ENCODE measurements around the gene ALK. TPM values are rescaled to one million over a fixed set of nuclear protein-coding genes. Genes with fewer than 3 reads are reported as not detected.

ALK gene
- total and polyA plus RNA-seq, 2 donors (not counting 1 experiment from before 2014, with no cell fraction given): under 0.01 to 0.02 TPM

DNA sequence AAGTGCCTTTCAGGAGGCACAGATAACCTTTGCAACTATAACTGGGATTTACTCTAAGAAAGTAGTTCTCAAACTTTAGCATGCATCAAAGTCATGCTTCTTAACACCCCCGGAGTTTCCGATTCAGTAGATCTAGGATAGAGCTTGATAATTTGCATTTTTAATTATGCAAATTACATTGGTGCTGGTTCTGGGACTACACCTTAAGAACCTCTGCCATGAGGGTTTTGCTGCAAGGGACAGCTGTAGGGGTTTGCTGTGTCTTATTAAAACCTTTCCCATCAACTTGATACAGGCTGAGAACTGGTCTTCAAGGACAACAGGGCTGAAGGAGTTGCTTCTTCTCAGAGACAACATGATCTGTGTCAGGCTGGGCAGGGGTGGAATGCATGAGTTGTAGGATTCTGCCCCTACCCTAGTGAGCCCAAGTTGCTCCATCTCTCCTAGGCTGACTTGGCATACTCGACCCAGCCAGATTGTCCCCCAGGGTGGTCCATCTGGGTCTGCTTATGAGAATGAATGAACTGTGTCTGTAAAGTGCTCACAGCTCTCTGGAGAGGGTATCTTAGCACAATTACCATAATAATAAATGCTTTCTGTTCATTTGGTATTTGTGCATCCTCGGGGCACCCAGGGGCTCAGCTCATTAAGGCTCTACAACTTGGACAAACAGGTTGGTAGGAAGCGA, 573.5 kb downstream of the ALK start:
- no peak overlapping the region for H3K4me3 ChIP-seq (replicated peaks in 1 of 4; ENCODE audit: control extremely low read depth in 1 of 4, insufficient read depth in 1 of 4, low read depth in 3 of 4, low read length in 4 of 4)
- no peak overlapping the region for H3K9ac ChIP-seq (ENCODE audit: insufficient read depth, low read length)
- H3K79me2 ChIP-seq (ENCODE audit: control insufficient read depth, insufficient read depth, low read length): no peaks in the 10 kb centered on the region
- no peak for TF ChIP-seq EZH2 (IDR thresholded peaks at IDR 0.05; ENCODE audit: low read length, missing control alignments)
- TF ChIP-seq, protein P1, sequence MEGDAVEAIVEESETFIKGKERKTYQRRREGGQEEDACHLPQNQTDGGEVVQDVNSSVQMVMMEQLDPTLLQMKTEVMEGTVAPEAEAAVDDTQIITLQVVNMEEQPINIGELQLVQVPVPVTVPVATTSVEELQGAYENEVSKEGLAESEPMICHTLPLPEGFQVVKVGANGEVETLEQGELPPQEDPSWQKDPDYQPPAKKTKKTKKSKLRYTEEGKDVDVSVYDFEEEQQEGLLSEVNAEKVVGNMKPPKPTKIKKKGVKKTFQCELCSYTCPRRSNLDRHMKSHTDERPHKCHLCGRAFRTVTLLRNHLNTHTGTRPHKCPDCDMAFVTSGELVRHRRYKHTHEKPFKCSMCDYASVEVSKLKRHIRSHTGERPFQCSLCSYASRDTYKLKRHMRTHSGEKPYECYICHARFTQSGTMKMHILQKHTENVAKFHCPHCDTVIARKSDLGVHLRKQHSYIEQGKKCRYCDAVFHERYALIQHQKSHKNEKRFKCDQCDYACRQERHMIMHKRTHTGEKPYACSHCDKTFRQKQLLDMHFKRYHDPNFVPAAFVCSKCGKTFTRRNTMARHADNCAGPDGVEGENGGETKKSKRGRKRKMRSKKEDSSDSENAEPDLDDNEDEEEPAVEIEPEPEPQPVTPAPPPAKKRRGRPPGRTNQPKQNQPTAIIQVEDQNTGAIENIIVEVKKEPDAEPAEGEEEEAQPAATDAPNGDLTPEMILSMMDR (conservative IDR thresholded peaks at IDR 0.05 in 1 of 2, IDR thresholded peaks at IDR 0.05 in 1 of 2; ENCODE audit: low read depth in 1 of 2, low read length in 2 of 2): no peak
- H3K36me3 ChIP-seq (ENCODE audit: control insufficient read depth, insufficient read depth, low read length): no peaks in the 10 kb centered on the region
- no peaks in the 10 kb centered on the region for H4K20me1 ChIP-seq (ENCODE audit: control insufficient read depth, extremely low read depth, insufficient read depth, low read length)
- peaks cover 6% of the 10 kb centered on the region for H3K27me3 ChIP-seq (ENCODE audit: control insufficient read depth, insufficient read depth, low read length)
- no peaks in the 10 kb centered on the region for H3K9me3 ChIP-seq (ENCODE audit: control insufficient read depth, insufficient read depth, low read depth, low read length)
- H2AFZ ChIP-seq (ENCODE audit: low read length): no peak overlapping the region
- no peak overlapping the region for H3K27ac ChIP-seq (ENCODE audit: insufficient read depth, low read length)
- no peaks in the 10 kb centered on the region for H3K4me1 ChIP-seq (ENCODE audit: control insufficient read depth, extremely low read depth, insufficient read depth, low read length)
- H3K4me2 ChIP-seq (ENCODE audit: extremely low read depth, insufficient read depth, low read length): no peak overlapping the region
- DNase-seq (ENCODE audit: low read depth in 2 of 2): no peak

DNA sequence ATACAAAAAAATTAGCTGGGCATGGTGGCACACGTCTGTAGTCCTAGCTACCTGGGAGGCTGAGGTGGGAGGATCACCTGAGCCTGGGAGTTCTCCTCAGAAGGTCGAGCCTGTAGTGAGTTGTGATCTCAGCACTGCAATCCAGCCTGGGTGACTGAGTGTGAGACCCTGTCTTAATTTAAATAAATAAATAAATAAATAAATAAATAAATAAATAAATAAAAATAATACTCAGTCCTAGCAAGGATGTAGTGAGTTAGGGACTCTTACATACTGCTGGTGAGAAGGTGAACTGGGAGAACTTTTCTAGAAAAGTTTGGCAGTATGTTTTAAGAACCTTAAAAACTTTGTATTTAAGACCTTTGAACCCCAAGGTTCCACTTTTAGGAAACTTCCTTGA, 576.1 kb downstream of the ALK start:
- TF ChIP-seq, protein P1 (conservative IDR thresholded peaks at IDR 0.05 in 1 of 2, IDR thresholded peaks at IDR 0.05 in 1 of 2; ENCODE audit: low read depth in 1 of 2, low read length in 2 of 2): no peak
- no peak for TF ChIP-seq EZH2 (IDR thresholded peaks at IDR 0.05; ENCODE audit: low read length, missing control alignments)
- Histone ChIP-seq H3K9me3 (ENCODE audit: control insufficient read depth, insufficient read depth, low read depth, low read length) (no peaks in the 10 kb centered on the region), H3K4me2 (ENCODE audit: extremely low read depth, insufficient read depth, low read length) (no peak overlapping the region), H3K36me3 (ENCODE audit: control insufficient read depth, insufficient read depth, low read length) (no peaks in the 10 kb centered on the region), H3K27ac (ENCODE audit: insufficient read depth, low read length) (no peak overlapping the region), H3K4me3 (replicated peaks in 1 of 4; ENCODE audit: control extremely low read depth in 1 of 4, insufficient read depth in 1 of 4, low read depth in 3 of 4, low read length in 4 of 4) (no peak overlapping the region), H3K9ac (ENCODE audit: insufficient read depth, low read length) (no peak overlapping the region), H3K79me2 (ENCODE audit: control insufficient read depth, insufficient read depth, low read length) (no peaks in the 10 kb centered on the region), H3K27me3 (ENCODE audit: control insufficient read depth, insufficient read depth, low read length) (peaks cover 7% of the 10 kb centered on the region), H4K20me1 (ENCODE audit: control insufficient read depth, extremely low read depth, insufficient read depth, low read length) (no peaks in the 10 kb centered on the region), H2AFZ (ENCODE audit: low read length) (no peak overlapping the region), H3K4me1 (ENCODE audit: control insufficient read depth, extremely low read depth, insufficient read depth, low read length) (no peaks in the 10 kb centered on the region)
- no peak for DNase-seq (ENCODE audit: low read depth in 2 of 2)

DNA sequence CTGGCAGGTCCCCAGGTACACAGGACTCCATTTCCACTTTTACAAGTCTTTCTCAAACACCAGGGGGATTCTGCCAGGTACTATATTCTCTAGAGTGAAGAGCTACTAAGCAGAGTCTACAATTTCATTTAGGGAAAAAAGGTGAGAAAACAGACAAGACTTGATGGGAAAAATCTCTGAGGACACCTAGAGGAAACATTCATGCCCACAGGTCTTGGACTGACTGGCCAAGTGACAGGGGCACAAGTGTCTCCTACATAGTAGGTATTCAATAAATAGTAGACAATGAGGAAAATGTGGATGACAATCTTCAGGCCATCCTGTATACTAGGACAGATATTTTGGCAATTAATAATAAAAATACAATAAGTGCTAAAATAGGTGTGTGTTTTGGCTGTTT, 577.6 kb downstream of the ALK start:
- H3K4me3 ChIP-seq (replicated peaks in 1 of 4; ENCODE audit: control extremely low read depth in 1 of 4, insufficient read depth in 1 of 4, low read depth in 3 of 4, low read length in 4 of 4): no peak overlapping the region
- H3K4me2 ChIP-seq (ENCODE audit: extremely low read depth, insufficient read depth, low read length): no peak overlapping the region
- H3K36me3 ChIP-seq (ENCODE audit: control insufficient read depth, insufficient read depth, low read length): no peaks in the 10 kb centered on the region
- DNase-seq (ENCODE audit: low read depth in 2 of 2): no peak
- H3K9me3 ChIP-seq (ENCODE audit: control insufficient read depth, insufficient read depth, low read depth, low read length): no peaks in the 10 kb centered on the region
- H3K27ac ChIP-seq (ENCODE audit: insufficient read depth, low read length): no peak overlapping the region
- TF ChIP-seq EZH2 (IDR thresholded peaks at IDR 0.05; ENCODE audit: low read length, missing control alignments): no peak
- TF ChIP-seq, protein P1 (conservative IDR thresholded peaks at IDR 0.05 in 1 of 2, IDR thresholded peaks at IDR 0.05 in 1 of 2; ENCODE audit: low read depth in 1 of 2, low read length in 2 of 2): no peak
- no peaks in the 10 kb centered on the region for H3K4me1 ChIP-seq (ENCODE audit: control insufficient read depth, extremely low read depth, insufficient read depth, low read length)
- no peaks in the 10 kb centered on the region for H4K20me1 ChIP-seq (ENCODE audit: control insufficient read depth, extremely low read depth, insufficient read depth, low read length)
- H3K9ac ChIP-seq (ENCODE audit: insufficient read depth, low read length): no peak overlapping the region
- H3K27me3 ChIP-seq (ENCODE audit: control insufficient read depth, insufficient read depth, low read length): peaks cover 4% of the 10 kb centered on the region
- H2AFZ ChIP-seq (ENCODE audit: low read length): no peak overlapping the region
- no peaks in the 10 kb centered on the region for H3K79me2 ChIP-seq (ENCODE audit: control insufficient read depth, insufficient read depth, low read length)
